HG03565 (cell line): ENCODE results near the gene TP53AIP1.
A peak's percentile ranks its signal among the peaks of the same experiment; 100 is the strongest.

ENCODE experiments used
- ATAC-seq: cut with Tn5 transposase; IDR thresholded peaks from one replicate; pipeline ENCODE4 v1.9.1; 2021; ENCODE audit warnings: mild to moderate bottlenecking, moderate library complexity; ENCODE audit not compliant: unreplicated experiment

TP53AIP1 gene

GRCh38 chr11:128943428-128943976, 831 bp upstream of the TP53AIP1 start:
- ATAC-seq, result no peak

GRCh38 chr11:128942272-128942612, 429 bp downstream of the TP53AIP1 start:
- no peak for ATAC-seq

- no peak for ATAC-seq
These were observed 949 bp downstream of the TP53AIP1 start for GRCh38 chr11:128941573-128942271.

GRCh38 chr11:128941110-128941509, 1.6 kb downstream of the TP53AIP1 start:
- no peak for ATAC-seq

- ATAC-seq, result no peak
These were observed 2.1 kb downstream of the TP53AIP1 start for GRCh38 chr11:128940603-128941002.

GRCh38 chr11:128940156-128940555, 2.5 kb downstream of the TP53AIP1 start:
- ATAC-seq, result no peak

GRCh38 chr11:128939591-128939990, 3.1 kb downstream of the TP53AIP1 start:
- no peak for ATAC-seq

- ATAC-seq, result no peak
These were observed 4.3 kb downstream of the TP53AIP1 start for GRCh38 chr11:128938156-128938885.

GRCh38 chr11:128937480-128937879, 5.2 kb downstream of the TP53AIP1 start:
- no peak for ATAC-seq

- no peak for ATAC-seq
These were observed 5.9 kb downstream of the TP53AIP1 start for GRCh38 chr11:128936606-128937251.

- ATAC-seq, result no peak
These were observed 7.7 kb downstream of the TP53AIP1 start for GRCh38 chr11:128934926-128935325.

DNA sequence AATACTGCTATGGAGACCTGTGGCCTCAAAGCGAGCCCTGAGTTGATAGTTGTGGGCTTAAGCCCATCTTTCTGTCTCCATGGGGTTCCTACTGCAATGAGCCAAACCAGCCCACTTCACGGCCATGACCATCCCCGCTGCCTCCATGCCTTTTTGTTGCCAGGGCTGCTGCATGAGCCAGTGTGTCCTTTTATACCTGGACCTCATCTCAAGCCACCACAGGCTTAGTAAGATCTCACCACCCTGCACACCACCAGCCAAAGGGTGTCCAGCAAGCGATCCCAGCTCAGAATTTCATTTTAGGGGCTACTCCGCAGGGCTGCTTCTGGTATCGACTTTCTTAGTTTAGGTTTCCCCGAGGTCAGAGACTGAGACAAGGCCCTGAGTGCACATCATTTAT, 8.3 kb downstream of the TP53AIP1 start:
- no peak for ATAC-seq

DNA sequence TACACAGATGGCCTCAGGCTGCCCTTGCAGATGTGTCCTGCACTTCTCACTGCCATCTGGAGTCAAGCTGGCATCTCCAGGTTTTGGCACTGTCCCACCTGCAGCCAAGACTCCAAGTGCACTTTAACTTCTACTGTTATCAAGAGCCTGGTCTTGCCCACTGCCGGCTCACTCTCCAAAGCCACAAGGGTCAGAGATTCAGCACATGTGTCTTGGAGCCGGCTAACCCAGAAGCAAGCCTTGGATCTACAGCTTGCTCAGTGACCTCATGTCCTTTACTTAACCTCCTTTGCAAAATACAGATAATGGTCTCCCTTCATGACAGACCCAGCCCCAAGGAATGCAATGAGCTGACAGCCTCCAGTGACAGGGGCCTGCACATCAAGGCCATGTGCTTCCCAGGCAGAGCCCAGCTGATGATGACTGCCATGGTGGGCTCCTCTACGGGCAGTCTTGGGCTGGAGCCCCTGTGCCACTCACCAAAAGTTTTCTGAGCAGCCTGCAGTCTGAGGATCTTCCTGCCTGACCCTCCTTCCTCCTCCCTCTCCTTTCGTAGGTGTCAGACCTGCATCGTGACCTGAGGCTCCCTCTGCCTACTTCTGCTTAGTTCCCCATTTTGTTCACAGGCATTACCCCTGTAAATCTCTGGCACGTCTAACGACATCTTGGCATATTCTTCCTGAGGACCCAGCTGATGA, 9.0 kb downstream of the TP53AIP1 start:
- no peak for ATAC-seq

- ATAC-seq, result no peak
These were observed 11.0 kb downstream of the TP53AIP1 start for GRCh38 chr11:128931668-128932067.

- ATAC-seq, result no peak
These were observed 11.6 kb downstream of the TP53AIP1 start for GRCh38 chr11:128931066-128931465.

GRCh38 chr11:128929991-128930390, 12.7 kb downstream of the TP53AIP1 start:
- ATAC-seq, result no peak

GRCh38 chr11:128929468-128929867, 13.2 kb downstream of the TP53AIP1 start:
- ATAC-seq, result no peak

- ATAC-seq, result peak; percentile 98
These were observed 14.3 kb downstream of the TP53AIP1 start for GRCh38 chr11:128928400-128928799.

- ATAC-seq, result no peak
These were observed 14.9 kb downstream of the TP53AIP1 start for GRCh38 chr11:128927683-128928336.

- no peak for ATAC-seq
These were observed 15.6 kb downstream of the TP53AIP1 start for GRCh38 chr11:128927108-128927461.
